Measurements from ENCODE around the gene CPA4. TPM values are rescaled to one million over a fixed set of nuclear protein-coding genes. Genes with fewer than 3 reads are reported as not detected.
A peak's percentile ranks its signal among the peaks of the same experiment; 100 is the strongest.

The CPA4 gene
- total RNA-seq, 1 donor = 28.2 TPM

GRCh38 chr7:130364451-130364850 lies 71.5 kb downstream of the CPA4 start:
- Histone ChIP-seq H3K9me3 (ENCODE audit: low read depth, low read length) (peaks cover under 1% of the 10 kb centered on the region), H3K36me3 (ENCODE audit: insufficient read depth, low read length) (no peaks in the 10 kb centered on the region), H3K79me2 (ENCODE audit: insufficient read depth, low read length) (no peaks in the 10 kb centered on the region), H4K20me1 (ENCODE audit: insufficient read depth, low read length) (no peaks in the 10 kb centered on the region), H3K27ac (ENCODE audit: low read depth, low read length) (no peak overlapping the region), H3K4me3 (ENCODE audit: insufficient read depth, low read length) (no peak overlapping the region), H3K4me1 (ENCODE audit: insufficient read depth, low read length) (peaks cover 38% of the 10 kb centered on the region), H3K27me3 (ENCODE audit: insufficient read depth, low read length) (no peaks in the 10 kb centered on the region), H2AFZ (ENCODE audit: low read length) (no peak overlapping the region), H3K4me2 (ENCODE audit: insufficient read depth, low read length) (no peak overlapping the region)
- no peak for DNase-seq (ENCODE audit: insufficient read length, low spot score, missing footprints)
- TF ChIP-seq CTCF (IDR thresholded peaks at IDR 0.05; ENCODE audit: extremely low read depth, low read depth, low read length) = no peak

- Histone ChIP-seq H3K4me1 (ENCODE audit: insufficient read depth, low read length) (peaks cover 44% of the 10 kb centered on the region), H4K20me1 (ENCODE audit: insufficient read depth, low read length) (no peaks in the 10 kb centered on the region), H3K4me2 (ENCODE audit: insufficient read depth, low read length) (no peak overlapping the region), H3K9me3 (ENCODE audit: low read depth, low read length) (no peaks in the 10 kb centered on the region), H3K27me3 (ENCODE audit: insufficient read depth, low read length) (no peaks in the 10 kb centered on the region), H3K27ac (ENCODE audit: low read depth, low read length) (no peak overlapping the region), H2AFZ (ENCODE audit: low read length) (no peak overlapping the region), H3K4me3 (ENCODE audit: insufficient read depth, low read length) (no peak overlapping the region), H3K79me2 (ENCODE audit: insufficient read depth, low read length) (no peaks in the 10 kb centered on the region), H3K36me3 (ENCODE audit: insufficient read depth, low read length) (no peaks in the 10 kb centered on the region)
- TF ChIP-seq CTCF (IDR thresholded peaks at IDR 0.05; ENCODE audit: extremely low read depth, low read depth, low read length) = no peak
- no peak for DNase-seq (ENCODE audit: insufficient read length, low spot score, missing footprints)
These were observed 72.1 kb downstream of the CPA4 start for GRCh38 chr7:130365088-130365487.

GRCh38 chr7:130365511-130366441 lies 72.8 kb downstream of the CPA4 start:
- Histone ChIP-seq H3K4me3 (ENCODE audit: insufficient read depth, low read length) (no peak overlapping the region), H3K27me3 (ENCODE audit: insufficient read depth, low read length) (no peaks in the 10 kb centered on the region), H3K27ac (ENCODE audit: low read depth, low read length) (peak overlapping the region; percentile 4), H3K36me3 (ENCODE audit: insufficient read depth, low read length) (no peaks in the 10 kb centered on the region), H3K4me1 (ENCODE audit: insufficient read depth, low read length) (peaks cover 51% of the 10 kb centered on the region), H4K20me1 (ENCODE audit: insufficient read depth, low read length) (no peaks in the 10 kb centered on the region), H3K9me3 (ENCODE audit: low read depth, low read length) (no peaks in the 10 kb centered on the region), H2AFZ (ENCODE audit: low read length) (no peak overlapping the region), H3K79me2 (ENCODE audit: insufficient read depth, low read length) (no peaks in the 10 kb centered on the region), H3K4me2 (ENCODE audit: insufficient read depth, low read length) (peak overlapping the region; percentile 6)
- DNase-seq (ENCODE audit: insufficient read length, low spot score, missing footprints) = peak; percentile 88
- TF ChIP-seq CTCF (IDR thresholded peaks at IDR 0.05; ENCODE audit: extremely low read depth, low read depth, low read length) = no peak

GRCh38 chr7:130366564-130366963 lies 73.6 kb downstream of the CPA4 start:
- Histone ChIP-seq H3K36me3 (ENCODE audit: insufficient read depth, low read length) (no peaks in the 10 kb centered on the region), H3K4me2 (ENCODE audit: insufficient read depth, low read length) (peak overlapping the region; percentile 6), H3K79me2 (ENCODE audit: insufficient read depth, low read length) (no peaks in the 10 kb centered on the region), H3K9me3 (ENCODE audit: low read depth, low read length) (no peaks in the 10 kb centered on the region), H4K20me1 (ENCODE audit: insufficient read depth, low read length) (no peaks in the 10 kb centered on the region), H3K27me3 (ENCODE audit: insufficient read depth, low read length) (no peaks in the 10 kb centered on the region), H3K4me3 (ENCODE audit: insufficient read depth, low read length) (no peak overlapping the region), H3K27ac (ENCODE audit: low read depth, low read length) (peak overlapping the region; percentile 4), H2AFZ (ENCODE audit: low read length) (no peak overlapping the region), H3K4me1 (ENCODE audit: insufficient read depth, low read length) (peaks cover 57% of the 10 kb centered on the region)
- TF ChIP-seq CTCF (IDR thresholded peaks at IDR 0.05; ENCODE audit: extremely low read depth, low read depth, low read length) = no peak
- peak; percentile 34 for DNase-seq (ENCODE audit: insufficient read length, low spot score, missing footprints)
